ENCODE data around the gene TRIM14.

TRIM14 gene

DNA sequence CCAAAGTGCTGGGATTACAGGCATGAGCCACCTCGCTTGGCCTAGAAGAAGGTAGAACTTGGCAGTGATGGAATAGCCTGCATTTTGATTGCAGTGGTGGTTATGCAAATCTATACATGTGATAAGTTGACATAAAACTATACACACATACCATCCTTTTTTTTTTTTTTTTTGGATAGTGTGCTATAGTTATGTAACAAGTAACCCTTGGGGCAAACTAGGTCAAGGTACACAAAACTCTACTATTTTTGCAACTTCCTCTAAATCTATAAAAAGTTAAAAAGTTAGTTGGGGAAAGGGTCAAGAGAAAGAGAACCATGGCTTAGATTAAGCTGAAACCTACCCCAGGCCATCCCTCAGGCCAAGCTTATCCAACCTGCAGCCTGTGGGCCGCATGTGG lies 11.1 kb downstream of the TRIM14 start:
- no peak overlapping the region for H3K27ac ChIP-seq
- no peak for DNase-seq (ENCODE audit: low read depth, low spot score)
- no peak overlapping the region for H3K4me3 ChIP-seq
- TF ChIP-seq POLR2AphosphoS5 (IDR thresholded peaks at IDR 0.05; ENCODE audit: borderline replicate concordance, low read depth, low read length) = no peak
- TF ChIP-seq EZH2 (IDR thresholded peaks at IDR 0.05) = no peak
- TF ChIP-seq FOXP2 (optimal IDR thresholded peaks at IDR 0.05; ENCODE audit: control extremely low read depth, extremely low read length, insufficient read depth) = no peak
- H3K9me3 ChIP-seq (ENCODE audit: low read depth, low read length) = no peaks in the 10 kb centered on the region
- H3K9ac ChIP-seq (ENCODE audit: insufficient read length) = no peak overlapping the region
- no peaks in the 10 kb centered on the region for H3K36me3 ChIP-seq (ENCODE audit: insufficient read depth, low read length)

DNA sequence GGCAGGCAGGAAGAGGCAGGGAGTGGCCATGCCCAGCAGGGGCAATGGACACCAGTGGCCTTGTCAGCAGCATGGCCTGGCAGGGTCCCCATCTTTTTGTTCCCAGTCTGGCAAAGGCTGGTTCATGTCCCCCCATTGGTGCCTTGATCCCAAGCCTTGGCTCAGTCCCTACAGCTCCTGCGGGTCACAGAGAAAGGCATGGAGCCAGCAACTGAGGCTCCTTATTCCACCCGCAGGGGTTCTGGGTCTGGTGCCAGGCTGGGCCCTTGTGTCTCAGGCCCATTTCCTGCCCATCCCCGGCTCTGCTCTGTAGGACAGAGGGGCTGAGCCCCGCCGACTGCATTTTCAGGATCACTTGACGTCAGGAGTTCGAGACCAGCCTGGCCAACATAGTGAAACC lies 14.0 kb downstream of the TRIM14 start:
- no peak overlapping the region for H3K4me3 ChIP-seq

DNA sequence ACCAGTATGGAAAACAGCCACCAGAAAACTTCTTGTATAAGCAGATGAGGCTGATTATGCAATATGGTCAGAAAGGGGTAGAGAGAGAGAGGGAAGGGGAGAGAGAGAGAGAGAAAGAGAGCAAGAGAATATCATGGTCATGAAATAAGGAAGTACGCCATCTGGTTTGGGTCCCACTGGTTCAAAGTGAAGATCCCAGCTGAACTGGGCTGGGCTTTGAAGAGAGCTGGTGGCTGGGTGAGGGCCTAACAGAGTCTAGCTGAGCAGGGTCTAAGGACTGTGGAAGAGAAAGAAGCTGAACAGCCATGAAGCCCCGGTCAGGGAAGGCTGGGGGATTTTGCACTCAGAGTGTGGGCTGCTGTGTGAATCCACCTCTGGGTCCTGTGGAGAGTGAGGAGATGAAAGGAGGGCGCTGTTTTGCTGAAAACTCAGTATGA lies 14.6 kb downstream of the TRIM14 start:
- Histone ChIP-seq H3K9me3 (ENCODE audit: low read depth, low read length) (no peaks in the 10 kb centered on the region), H3K36me3 (ENCODE audit: insufficient read depth, low read length) (no peaks in the 10 kb centered on the region), H3K27ac (no peak overlapping the region), H3K9ac (ENCODE audit: insufficient read length) (no peak overlapping the region), H3K4me3 (no peak overlapping the region)
- TF ChIP-seq POLR2AphosphoS5 (IDR thresholded peaks at IDR 0.05; ENCODE audit: borderline replicate concordance, low read depth, low read length) (no peak), FOXP2 (optimal IDR thresholded peaks at IDR 0.05; ENCODE audit: control extremely low read depth, extremely low read length, insufficient read depth) (no peak), EZH2 (IDR thresholded peaks at IDR 0.05) (no peak)
- DNase-seq (ENCODE audit: low read depth, low spot score) = no peak

More for the DNA sequence above, 14.0 kb downstream of the TRIM14 start:
- Histone ChIP-seq H3K36me3 (ENCODE audit: insufficient read depth, low read length) (no peaks in the 10 kb centered on the region), H3K27ac (no peak overlapping the region), H3K9me3 (ENCODE audit: low read depth, low read length) (no peaks in the 10 kb centered on the region), H3K9ac (ENCODE audit: insufficient read length) (no peak overlapping the region)
- DNase-seq (ENCODE audit: low read depth, low spot score) = no peak
- TF ChIP-seq EZH2 (IDR thresholded peaks at IDR 0.05) (no peak), FOXP2 (optimal IDR thresholded peaks at IDR 0.05; ENCODE audit: control extremely low read depth, extremely low read length, insufficient read depth) (no peak), POLR2AphosphoS5 (IDR thresholded peaks at IDR 0.05; ENCODE audit: borderline replicate concordance, low read depth, low read length) (no peak)

DNA sequence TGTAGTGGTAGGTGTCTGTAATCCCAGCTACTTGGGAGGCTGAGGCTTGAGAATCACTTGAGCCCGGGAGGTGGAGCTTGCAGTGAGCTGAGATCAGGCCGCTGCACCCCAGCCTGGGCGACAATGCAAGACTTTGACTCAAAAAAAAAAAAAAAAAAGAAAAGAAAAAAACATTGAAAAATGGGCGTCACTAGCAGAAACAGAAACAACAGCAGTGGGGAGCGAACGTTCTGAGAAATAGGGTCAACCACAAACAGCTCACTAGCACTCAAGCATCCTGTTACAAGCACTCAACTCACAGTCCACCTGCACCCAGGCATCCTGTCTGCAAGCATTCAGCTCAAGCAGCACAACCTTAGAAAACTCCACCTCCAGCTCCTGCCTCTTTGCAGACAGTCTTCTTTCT lies 17.2 kb downstream of the TRIM14 start:
- Histone ChIP-seq H3K9me3 (ENCODE audit: low read depth, low read length) (no peaks in the 10 kb centered on the region), H3K4me3 (no peak overlapping the region), H3K27ac (no peak overlapping the region), H3K36me3 (ENCODE audit: insufficient read depth, low read length) (no peaks in the 10 kb centered on the region), H3K9ac (ENCODE audit: insufficient read length) (no peak overlapping the region)
- TF ChIP-seq POLR2AphosphoS5 (IDR thresholded peaks at IDR 0.05; ENCODE audit: borderline replicate concordance, low read depth, low read length) = no peak
- no peak for TF ChIP-seq EZH2 (IDR thresholded peaks at IDR 0.05)
- no peak for TF ChIP-seq FOXP2 (optimal IDR thresholded peaks at IDR 0.05; ENCODE audit: control extremely low read depth, extremely low read length, insufficient read depth)
- DNase-seq (ENCODE audit: low read depth, low spot score) = no peak

DNA sequence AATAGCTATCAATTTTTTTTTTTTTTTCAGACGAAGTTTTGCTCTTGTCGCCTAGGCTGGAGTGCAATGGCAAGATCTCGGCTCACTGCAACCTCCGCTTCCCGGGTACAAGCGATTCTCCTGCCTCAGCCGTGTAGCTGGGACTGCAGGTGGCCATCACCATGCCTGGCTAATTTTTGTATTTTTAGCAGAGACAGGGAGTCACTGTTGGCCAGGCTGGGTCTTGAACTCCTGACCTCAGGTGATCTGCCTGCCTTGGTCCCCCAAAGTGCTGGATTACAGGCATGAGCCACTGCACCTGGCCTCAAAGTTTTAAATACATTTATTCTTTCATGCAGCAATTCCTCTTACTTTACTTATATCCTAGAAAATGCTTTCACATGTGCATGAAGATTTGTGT lies 17.6 kb downstream of the TRIM14 start:
- Histone ChIP-seq H3K36me3 (ENCODE audit: insufficient read depth, low read length) (no peaks in the 10 kb centered on the region), H3K4me3 (no peak overlapping the region), H3K9me3 (ENCODE audit: low read depth, low read length) (no peaks in the 10 kb centered on the region), H3K27ac (no peak overlapping the region), H3K9ac (ENCODE audit: insufficient read length) (no peak overlapping the region)
- TF ChIP-seq FOXP2 (optimal IDR thresholded peaks at IDR 0.05; ENCODE audit: control extremely low read depth, extremely low read length, insufficient read depth) (no peak), POLR2AphosphoS5 (IDR thresholded peaks at IDR 0.05; ENCODE audit: borderline replicate concordance, low read depth, low read length) (no peak), EZH2 (IDR thresholded peaks at IDR 0.05) (no peak)
- DNase-seq (ENCODE audit: low read depth, low spot score) = no peak

DNA sequence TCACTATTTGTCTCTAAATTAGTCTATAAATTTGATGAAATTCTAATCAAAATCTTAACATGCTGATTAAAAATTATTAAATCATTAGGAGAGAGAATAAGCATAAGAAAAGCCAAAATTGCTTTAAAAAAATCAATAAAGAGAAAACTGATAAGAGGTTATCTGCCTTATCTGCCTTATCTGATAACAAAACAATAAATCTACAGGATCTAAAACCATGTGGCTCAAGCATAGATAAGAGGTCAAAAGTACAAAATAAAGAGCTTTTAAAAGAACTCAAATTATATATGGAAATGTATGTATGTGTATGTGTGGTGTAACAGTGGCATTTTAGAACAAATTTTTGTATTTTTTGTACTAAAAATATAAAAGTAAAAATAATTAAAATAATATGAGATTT lies 18.6 kb downstream of the TRIM14 start:
- DNase-seq (ENCODE audit: low read depth, low spot score) = no peak
- Histone ChIP-seq H3K27ac (no peak overlapping the region), H3K4me3 (no peak overlapping the region), H3K9me3 (ENCODE audit: low read depth, low read length) (no peaks in the 10 kb centered on the region), H3K36me3 (ENCODE audit: insufficient read depth, low read length) (no peaks in the 10 kb centered on the region), H3K9ac (ENCODE audit: insufficient read length) (no peak overlapping the region)
- TF ChIP-seq POLR2AphosphoS5 (IDR thresholded peaks at IDR 0.05; ENCODE audit: borderline replicate concordance, low read depth, low read length) = no peak
- no peak for TF ChIP-seq EZH2 (IDR thresholded peaks at IDR 0.05)
- TF ChIP-seq FOXP2 (optimal IDR thresholded peaks at IDR 0.05; ENCODE audit: control extremely low read depth, extremely low read length, insufficient read depth) = no peak

DNA sequence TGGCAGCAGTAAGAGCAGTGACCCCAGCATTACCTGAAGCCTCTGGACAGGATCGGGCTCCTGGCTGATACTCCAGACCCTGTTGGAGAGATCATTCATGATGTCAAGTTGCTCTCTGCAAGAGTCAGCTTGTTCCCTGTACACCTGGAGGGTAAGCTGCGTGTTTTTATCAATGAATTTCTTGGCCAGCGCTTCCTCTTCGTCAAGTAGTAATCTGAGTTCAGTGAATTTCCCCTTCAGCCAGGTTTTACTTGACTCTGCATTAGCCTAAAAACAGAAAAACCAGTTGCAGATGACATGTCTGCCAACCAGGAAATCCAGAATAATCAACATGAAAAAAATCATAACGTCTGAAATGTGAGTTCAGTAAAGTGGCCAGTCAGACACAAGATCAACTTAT lies 19.1 kb downstream of the TRIM14 start:
- DNase-seq (ENCODE audit: low read depth, low spot score) = no peak
- Histone ChIP-seq H3K27ac (no peak overlapping the region), H3K36me3 (ENCODE audit: insufficient read depth, low read length) (no peaks in the 10 kb centered on the region), H3K9me3 (ENCODE audit: low read depth, low read length) (no peaks in the 10 kb centered on the region), H3K9ac (ENCODE audit: insufficient read length) (no peak overlapping the region), H3K4me3 (no peak overlapping the region)
- no peak for TF ChIP-seq EZH2 (IDR thresholded peaks at IDR 0.05)

DNA sequence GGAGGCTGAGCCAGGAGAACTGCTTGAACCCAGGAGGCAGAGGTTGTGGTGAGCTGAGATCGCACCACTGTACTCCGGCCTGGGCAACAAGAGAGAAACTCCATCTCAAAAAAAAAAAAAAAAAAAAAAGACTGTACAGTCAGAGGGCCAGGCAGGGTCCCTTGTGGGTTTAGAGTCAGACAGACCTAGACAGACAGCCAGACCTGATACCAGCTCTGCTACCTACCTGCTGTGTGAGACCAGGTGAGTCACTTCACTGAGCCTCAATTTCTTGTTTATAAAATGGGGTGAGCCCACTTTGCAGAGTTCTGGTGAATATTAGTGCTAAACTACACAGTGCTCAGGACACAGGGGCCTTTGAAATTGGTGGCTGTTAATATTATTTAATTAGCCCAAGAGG lies 19.7 kb downstream of the TRIM14 start:
- Histone ChIP-seq H3K9ac (ENCODE audit: insufficient read length) (no peak overlapping the region), H3K9me3 (ENCODE audit: low read depth, low read length) (no peaks in the 10 kb centered on the region), H3K4me3 (no peak overlapping the region), H3K27ac (no peak overlapping the region), H3K36me3 (ENCODE audit: insufficient read depth, low read length) (no peaks in the 10 kb centered on the region)
- DNase-seq (ENCODE audit: low read depth, low spot score) = no peak
- TF ChIP-seq POLR2AphosphoS5 (IDR thresholded peaks at IDR 0.05; ENCODE audit: borderline replicate concordance, low read depth, low read length) (no peak), EZH2 (IDR thresholded peaks at IDR 0.05) (no peak), FOXP2 (optimal IDR thresholded peaks at IDR 0.05; ENCODE audit: control extremely low read depth, extremely low read length, insufficient read depth) (no peak)

DNA sequence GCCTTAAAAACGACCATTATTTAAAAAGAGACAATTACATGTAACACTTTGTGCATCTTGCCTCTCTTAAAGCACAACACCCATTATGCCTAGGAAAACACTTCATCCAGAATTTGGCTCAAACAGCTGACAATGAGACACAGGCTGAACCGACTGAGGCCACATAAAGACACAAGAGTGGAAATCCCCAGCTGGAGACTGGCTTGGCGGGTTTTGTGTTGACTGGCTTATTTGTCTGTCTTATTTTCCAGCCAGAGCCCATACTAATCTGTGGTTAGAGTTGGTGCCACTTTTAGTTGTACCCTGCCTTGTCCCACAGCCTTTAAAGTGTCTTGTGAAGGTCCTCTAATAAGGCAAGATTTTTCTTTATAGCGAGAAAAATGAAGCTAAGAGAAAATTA lies 21.2 kb downstream of the TRIM14 start:
- H3K36me3 ChIP-seq (ENCODE audit: insufficient read depth, low read length) = no peaks in the 10 kb centered on the region
- H3K27ac ChIP-seq = no peak overlapping the region
- no peak overlapping the region for H3K9ac ChIP-seq (ENCODE audit: insufficient read length)
- no peak overlapping the region for H3K4me3 ChIP-seq
- no peaks in the 10 kb centered on the region for H3K9me3 ChIP-seq (ENCODE audit: low read depth, low read length)
- TF ChIP-seq EZH2 (IDR thresholded peaks at IDR 0.05) (no peak), FOXP2 (optimal IDR thresholded peaks at IDR 0.05; ENCODE audit: control extremely low read depth, extremely low read length, insufficient read depth) (no peak), POLR2AphosphoS5 (IDR thresholded peaks at IDR 0.05; ENCODE audit: borderline replicate concordance, low read depth, low read length) (no peak)
- DNase-seq (ENCODE audit: low read depth, low spot score) = no peak
